Liver (tissue), 9 donors: Measurements from ENCODE around the gene GASK1B. TPM values are rescaled to one million over a fixed set of nuclear protein-coding genes. Genes with fewer than 3 reads are reported as not detected.

Experiments used
- DNase-seq: peaks from one replicate; pipeline ENCODE4 v3.0.0-alpha.2; 2017; ENCODE audit warnings: low spot score
- H3K27ac ChIP-seq, 2 donors: one replicate each; pipeline ENCODE4 v1.7.0; 2013; ENCODE audit warnings: inconsistent platforms in 2 of 2, low read length in 2 of 2, control low read depth in 1 of 2, low read depth in 1 of 2, mild to moderate bottlenecking in 1 of 2
- H3K27me3 ChIP-seq, 4 donors: one replicate each; pipeline versions ENCODE4 v1.6.1 to v1.7.0; 2013; ENCODE audit warnings: low read length in 3 of 4, inconsistent platforms in 1 of 4, mild to moderate bottlenecking in 1 of 4, moderate library complexity in 1 of 4; ENCODE audit not compliant: control insufficient read depth in 4 of 4, insufficient read depth in 4 of 4
- H3K36me3 ChIP-seq, 4 donors: one replicate each; pipeline versions ENCODE4 v1.6.1 to v1.7.0; 2013; ENCODE audit warnings: low read length in 3 of 4, mild to moderate bottlenecking in 3 of 4, low read depth in 1 of 4, moderate library complexity in 1 of 4; ENCODE audit not compliant: control insufficient read depth in 4 of 4, insufficient read depth in 3 of 4
- H3K4me1 ChIP-seq, 4 donors: one replicate each; pipeline versions ENCODE4 v1.6.1 to v1.7.0; 2013; ENCODE audit warnings: low read length in 3 of 4, mild to moderate bottlenecking in 3 of 4, moderate library complexity in 1 of 4; ENCODE audit not compliant: control insufficient read depth in 4 of 4, insufficient read depth in 4 of 4
- H3K4me3 ChIP-seq, 3 donors: one replicate each; pipeline versions ENCODE4 v1.6.1 to v1.7.0; 2013; ENCODE audit warnings: low read length in 3 of 3, control low read depth in 1 of 3, low read depth in 1 of 3, mild to moderate bottlenecking in 1 of 3
- H3K9ac ChIP-seq, 2 donors: one replicate each; pipeline ENCODE4 v1.7.0; 2013; ENCODE audit warnings: low read length in 2 of 2, mild to moderate bottlenecking in 2 of 2, moderate library complexity in 2 of 2, control low read depth in 1 of 2, low read depth in 1 of 2
- H3K9me3 ChIP-seq, 4 donors: one replicate each; pipeline versions ENCODE4 v1.6.1 to v1.7.0; 2013; ENCODE audit warnings: low read length in 3 of 4; ENCODE audit not compliant: control insufficient read depth in 4 of 4
- EGR1 ChIP-seq, 2 donors: IDR thresholded peaks; 2 replicates each; pipeline ENCODE4 v1.6.1; 2016 to 2018; ENCODE audit warnings: antibody characterized with exemption in 2 of 2, low read depth in 2 of 2
- FOXA1 ChIP-seq: IDR thresholded peaks from 2 replicates; pipeline ENCODE4 v1.6.1; 2016; ENCODE audit warnings: antibody characterized with exemption
- FOXA2 ChIP-seq: IDR thresholded peaks from 2 replicates; pipeline ENCODE4 v1.6.1; 2016; ENCODE audit warnings: antibody characterized with exemption
- GABPA ChIP-seq, 2 donors: IDR thresholded peaks in 1 of 2; conservative IDR thresholded peaks in 1 of 2; 2 replicates each; pipeline ENCODE4 v1.6.1; 2016; ENCODE audit warnings: antibody characterized with exemption in 2 of 2, mild to moderate bottlenecking in 1 of 2, moderate library complexity in 1 of 2
- HNF4A ChIP-seq, 2 donors: conservative IDR thresholded peaks; 2 replicates each; pipeline ENCODE4 v1.6.1; 2016; ENCODE audit warnings: antibody characterized with exemption in 2 of 2, mild to moderate bottlenecking in 2 of 2
- HNF4G ChIP-seq: IDR thresholded peaks from 2 replicates; pipeline ENCODE4 v1.6.1; 2016; ENCODE audit warnings: antibody characterized with exemption
- JUND ChIP-seq, 2 donors: IDR thresholded peaks; 2 replicates each; pipeline ENCODE4 v1.6.1; 2016; ENCODE audit warnings: antibody characterized with exemption in 2 of 2
- NR2F2 ChIP-seq: IDR thresholded peaks from 2 replicates; pipeline ENCODE4 v1.6.1; 2016; ENCODE audit warnings: antibody characterized with exemption
- RAD21 ChIP-seq, 2 donors: IDR thresholded peaks; 2 replicates each; pipeline ENCODE4 v1.6.1; 2016; ENCODE audit warnings: antibody characterized with exemption in 2 of 2, mild to moderate bottlenecking in 2 of 2
- RXRA ChIP-seq, 2 donors: IDR thresholded peaks; 2 replicates each; pipeline ENCODE4 v1.6.1; 2017 to 2018; ENCODE audit warnings: antibody characterized with exemption in 2 of 2, mild to moderate bottlenecking in 1 of 2
- SP1 ChIP-seq: IDR thresholded peaks from 2 replicates; pipeline ENCODE4 v1.6.1; 2018; ENCODE audit warnings: antibody characterized with exemption, mild to moderate bottlenecking
- TAF1 ChIP-seq: conservative IDR thresholded peaks from 2 replicates; pipeline ENCODE4 v1.6.1; 2016; ENCODE audit warnings: antibody characterized with exemption, mild to moderate bottlenecking
- YY1 ChIP-seq: IDR thresholded peaks from 2 replicates; pipeline ENCODE4 v1.6.1; 2016; ENCODE audit warnings: antibody characterized with exemption, mild to moderate bottlenecking
- WGBS: extraction: QIAGEN DNeasy Blood & Tissue Kit; methylation state at CpG from one replicate; pipeline ENCODE4 v1.1.7; 2013; 5-methylcytosine and 5-hydroxymethylcytosine counted together
- polyA plus RNA-seq, 2 donors: library from polyadenylated mRNA; stranded (reverse) in 1 of 2; unstranded in 1 of 2; fragments of 200-250 nt in 1 of 2; fragments of >200 nt in 1 of 2; fragmentation: Nextera tagmentation in 1 of 2; extraction: Ambion mirVana in 1 of 2; gene quantifications; one replicate each; pipeline versions ENCODE4 v1.2.1 to v1.2.3, GENCODE V29; 2013 to 2015
- total RNA-seq, 2 donors: library from RNA; depleted of rRNA; stranded (reverse); fragments of >200 nt; gene quantifications; one replicate each; pipeline ENCODE4 v1.2.3, GENCODE V29; 2014
- TF ChIP-seq, protein P1 (sequence below): IDR thresholded peaks from 2 replicates; pipeline ENCODE4 v1.6.1; 2016; ENCODE audit warnings: antibody characterized with exemption
- TF ChIP-seq, protein P2 (sequence below): IDR thresholded peaks from 2 replicates; pipeline ENCODE4 v1.6.1; 2016; ENCODE audit warnings: antibody characterized with exemption, mild to moderate bottlenecking
- TF ChIP-seq, protein P3 (sequence below): IDR thresholded peaks from 2 replicates; pipeline ENCODE4 v1.6.1; 2016; ENCODE audit warnings: antibody characterized with exemption
- TF ChIP-seq, protein P4 (sequence below): fragments of 150-350 bp; IDR thresholded peaks from 2 replicates; pipeline ENCODE4 v1.5.1; 2017; ENCODE audit warnings: improper control_type of control experiment, low read depth, low read length; ENCODE audit not compliant: missing input control
- TF ChIP-seq, protein P5 (sequence below): IDR thresholded peaks from 2 replicates; pipeline ENCODE4 v1.6.1; 2016; ENCODE audit warnings: antibody characterized with exemption
- donor health status: healthy.
- donor health status: healthy.
- donor health status: healthy.
- donor health status: healthy.
- donor health status: healthy.

The GASK1B gene
- total and polyA plus RNA-seq, 4 donors = 1.3 to 8.2 (median 4.4) TPM

DNA sequence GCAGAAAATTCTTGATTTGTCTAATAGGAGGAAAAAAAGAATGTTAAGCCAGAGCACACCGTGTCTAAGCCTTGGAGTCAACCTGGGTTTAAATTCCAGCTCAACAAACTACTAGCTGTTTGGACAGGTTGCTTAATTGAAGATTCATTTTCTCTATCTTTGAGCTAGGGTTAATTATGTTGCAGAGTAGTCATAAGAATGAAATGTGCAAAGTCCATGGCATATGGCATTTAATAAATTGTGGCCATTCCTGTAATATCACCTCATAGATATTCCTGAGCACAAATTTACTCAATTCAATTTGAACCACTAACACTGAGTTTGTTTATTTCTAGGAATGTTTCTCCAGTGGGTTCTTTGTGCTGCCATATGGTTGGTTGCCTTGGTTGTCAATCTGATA lies 42.0 kb upstream of the GASK1B start (continued):
- TF ChIP-seq RAD21 (IDR thresholded peaks at IDR 0.05) = no peak
- no peak for TF ChIP-seq NR2F2
- TF ChIP-seq FOXA2 = no peak

DNA sequence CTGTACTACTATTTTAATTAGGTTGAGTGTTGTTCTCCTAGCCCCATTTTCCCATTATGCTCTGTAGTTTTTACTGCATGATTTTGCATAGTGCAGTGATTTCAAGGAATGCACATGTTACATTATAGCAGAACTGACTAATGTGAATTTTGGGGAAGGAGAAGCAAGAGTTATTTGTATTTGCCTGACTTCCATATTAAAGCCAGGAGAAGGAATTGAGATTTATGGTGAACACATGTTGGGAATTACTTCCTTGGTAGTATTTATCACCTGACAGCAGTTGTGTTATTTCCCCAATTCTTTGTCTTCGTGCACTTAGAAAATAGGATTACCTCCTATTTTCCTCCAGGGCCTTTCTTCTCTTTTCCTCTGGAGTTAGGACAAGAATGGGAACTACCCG lies 40.6 kb upstream of the GASK1B start:
- H3K4me1 ChIP-seq = peaks cover 0 to 8% (median 6%) of the 10 kb centered on the region in 4 donors
- no peaks in the 10 kb centered on the region for H3K36me3 ChIP-seq
- H3K4me3 ChIP-seq = no peak overlapping the region
- no peaks in the 10 kb centered on the region for H3K9me3 ChIP-seq
- DNase-seq = no peak
- TF ChIP-seq, protein P1, sequence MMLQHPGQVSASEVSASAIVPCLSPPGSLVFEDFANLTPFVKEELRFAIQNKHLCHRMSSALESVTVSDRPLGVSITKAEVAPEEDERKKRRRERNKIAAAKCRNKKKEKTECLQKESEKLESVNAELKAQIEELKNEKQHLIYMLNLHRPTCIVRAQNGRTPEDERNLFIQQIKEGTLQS = no peak
- TF ChIP-seq TAF1 (no peak), FOXA1 (no peak), JUND (IDR thresholded peaks at IDR 0.05) (no peak), RAD21 (IDR thresholded peaks at IDR 0.05) (no peak), YY1 (no peak), GABPA (IDR thresholded peaks at IDR 0.05 in 1 of 2, conservative IDR thresholded peaks at IDR 0.05 in 1 of 2) (no peak), HNF4G (no peak), FOXA2 (no peak), EGR1 (IDR thresholded peaks at IDR 0.05; ENCODE audit: low read depth in 2 of 2) (no peak), SP1 (no peak), HNF4A (conservative IDR thresholded peaks at IDR 0.05) (no peak), RXRA (IDR thresholded peaks at IDR 0.05) (no peak)
- TF ChIP-seq, protein P2, sequence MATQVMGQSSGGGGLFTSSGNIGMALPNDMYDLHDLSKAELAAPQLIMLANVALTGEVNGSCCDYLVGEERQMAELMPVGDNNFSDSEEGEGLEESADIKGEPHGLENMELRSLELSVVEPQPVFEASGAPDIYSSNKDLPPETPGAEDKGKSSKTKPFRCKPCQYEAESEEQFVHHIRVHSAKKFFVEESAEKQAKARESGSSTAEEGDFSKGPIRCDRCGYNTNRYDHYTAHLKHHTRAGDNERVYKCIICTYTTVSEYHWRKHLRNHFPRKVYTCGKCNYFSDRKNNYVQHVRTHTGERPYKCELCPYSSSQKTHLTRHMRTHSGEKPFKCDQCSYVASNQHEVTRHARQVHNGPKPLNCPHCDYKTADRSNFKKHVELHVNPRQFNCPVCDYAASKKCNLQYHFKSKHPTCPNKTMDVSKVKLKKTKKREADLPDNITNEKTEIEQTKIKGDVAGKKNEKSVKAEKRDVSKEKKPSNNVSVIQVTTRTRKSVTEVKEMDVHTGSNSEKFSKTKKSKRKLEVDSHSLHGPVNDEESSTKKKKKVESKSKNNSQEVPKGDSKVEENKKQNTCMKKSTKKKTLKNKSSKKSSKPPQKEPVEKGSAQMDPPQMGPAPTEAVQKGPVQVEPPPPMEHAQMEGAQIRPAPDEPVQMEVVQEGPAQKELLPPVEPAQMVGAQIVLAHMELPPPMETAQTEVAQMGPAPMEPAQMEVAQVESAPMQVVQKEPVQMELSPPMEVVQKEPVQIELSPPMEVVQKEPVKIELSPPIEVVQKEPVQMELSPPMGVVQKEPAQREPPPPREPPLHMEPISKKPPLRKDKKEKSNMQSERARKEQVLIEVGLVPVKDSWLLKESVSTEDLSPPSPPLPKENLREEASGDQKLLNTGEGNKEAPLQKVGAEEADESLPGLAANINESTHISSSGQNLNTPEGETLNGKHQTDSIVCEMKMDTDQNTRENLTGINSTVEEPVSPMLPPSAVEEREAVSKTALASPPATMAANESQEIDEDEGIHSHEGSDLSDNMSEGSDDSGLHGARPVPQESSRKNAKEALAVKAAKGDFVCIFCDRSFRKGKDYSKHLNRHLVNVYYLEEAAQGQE = no peak
- TF ChIP-seq, protein P3, sequence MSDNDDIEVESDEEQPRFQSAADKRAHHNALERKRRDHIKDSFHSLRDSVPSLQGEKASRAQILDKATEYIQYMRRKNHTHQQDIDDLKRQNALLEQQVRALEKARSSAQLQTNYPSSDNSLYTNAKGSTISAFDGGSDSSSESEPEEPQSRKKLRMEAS = no peak
- TF ChIP-seq, protein P4, sequence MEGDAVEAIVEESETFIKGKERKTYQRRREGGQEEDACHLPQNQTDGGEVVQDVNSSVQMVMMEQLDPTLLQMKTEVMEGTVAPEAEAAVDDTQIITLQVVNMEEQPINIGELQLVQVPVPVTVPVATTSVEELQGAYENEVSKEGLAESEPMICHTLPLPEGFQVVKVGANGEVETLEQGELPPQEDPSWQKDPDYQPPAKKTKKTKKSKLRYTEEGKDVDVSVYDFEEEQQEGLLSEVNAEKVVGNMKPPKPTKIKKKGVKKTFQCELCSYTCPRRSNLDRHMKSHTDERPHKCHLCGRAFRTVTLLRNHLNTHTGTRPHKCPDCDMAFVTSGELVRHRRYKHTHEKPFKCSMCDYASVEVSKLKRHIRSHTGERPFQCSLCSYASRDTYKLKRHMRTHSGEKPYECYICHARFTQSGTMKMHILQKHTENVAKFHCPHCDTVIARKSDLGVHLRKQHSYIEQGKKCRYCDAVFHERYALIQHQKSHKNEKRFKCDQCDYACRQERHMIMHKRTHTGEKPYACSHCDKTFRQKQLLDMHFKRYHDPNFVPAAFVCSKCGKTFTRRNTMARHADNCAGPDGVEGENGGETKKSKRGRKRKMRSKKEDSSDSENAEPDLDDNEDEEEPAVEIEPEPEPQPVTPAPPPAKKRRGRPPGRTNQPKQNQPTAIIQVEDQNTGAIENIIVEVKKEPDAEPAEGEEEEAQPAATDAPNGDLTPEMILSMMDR = no peak
- TF ChIP-seq, protein P5, sequence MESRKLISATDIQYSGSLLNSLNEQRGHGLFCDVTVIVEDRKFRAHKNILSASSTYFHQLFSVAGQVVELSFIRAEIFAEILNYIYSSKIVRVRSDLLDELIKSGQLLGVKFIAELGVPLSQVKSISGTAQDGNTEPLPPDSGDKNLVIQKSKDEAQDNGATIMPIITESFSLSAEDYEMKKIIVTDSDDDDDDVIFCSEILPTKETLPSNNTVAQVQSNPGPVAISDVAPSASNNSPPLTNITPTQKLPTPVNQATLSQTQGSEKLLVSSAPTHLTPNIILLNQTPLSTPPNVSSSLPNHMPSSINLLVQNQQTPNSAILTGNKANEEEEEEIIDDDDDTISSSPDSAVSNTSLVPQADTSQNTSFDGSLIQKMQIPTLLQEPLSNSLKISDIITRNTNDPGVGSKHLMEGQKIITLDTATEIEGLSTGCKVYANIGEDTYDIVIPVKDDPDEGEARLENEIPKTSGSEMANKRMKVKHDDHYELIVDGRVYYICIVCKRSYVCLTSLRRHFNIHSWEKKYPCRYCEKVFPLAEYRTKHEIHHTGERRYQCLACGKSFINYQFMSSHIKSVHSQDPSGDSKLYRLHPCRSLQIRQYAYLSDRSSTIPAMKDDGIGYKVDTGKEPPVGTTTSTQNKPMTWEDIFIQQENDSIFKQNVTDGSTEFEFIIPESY = no peak
- 95% methylated on average over 2 of the region's 2 CpGs for WGBS
- H3K27me3 ChIP-seq = no peaks in the 10 kb centered on the region
- no peak overlapping the region for H3K9ac ChIP-seq
- no peak overlapping the region for H3K27ac ChIP-seq
